SH-SY5Y (cell line): ENCODE data around the gene MAN2A1.

Experiments
- GATA2 ChIP-seq: IDR thresholded peaks from 2 replicates; pipeline ENCODE4 v1.6.1; 2011; ENCODE audit warnings: mild to moderate bottlenecking, low read depth, low read length
- GATA3 ChIP-seq: IDR thresholded peaks from 2 replicates; pipeline ENCODE4 v1.6.1; 2011; ENCODE audit warnings: low read depth, mild to moderate bottlenecking, low read length, moderate library complexity

DNA sequence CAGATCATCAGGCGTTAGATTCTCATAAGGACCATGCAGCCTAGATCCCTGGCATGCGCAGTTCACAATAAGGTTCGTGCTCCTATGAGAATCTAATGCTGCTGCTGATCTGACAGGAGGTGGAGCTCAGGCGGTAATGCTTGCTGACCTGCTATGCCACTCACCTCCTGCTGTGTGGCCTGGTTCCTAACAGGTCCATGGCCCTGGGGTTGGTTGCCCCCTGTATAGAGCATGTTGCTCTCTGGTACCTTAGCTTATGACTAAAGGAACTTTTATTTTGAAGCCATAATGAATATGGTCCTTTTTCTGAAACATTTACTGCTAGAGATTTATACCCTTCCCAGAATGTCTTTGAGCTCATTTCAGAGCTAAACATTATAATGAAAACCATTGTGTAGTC, 3.1 kb downstream of the MAN2A1 start:
- TF ChIP-seq GATA3 = no peak
- TF ChIP-seq GATA2 = no peak
